ENCODE measurements around the gene SKIDA1.

The SKIDA1 gene

GRCh38 chr10:21511095-21511570 lies 14.3 kb downstream of the SKIDA1 start:
- Histone ChIP-seq H3K4me3 (ENCODE audit: low read length) (no peak overlapping the region), H3K36me3 (ENCODE audit: control insufficient read depth, low read length) (no peaks in the 10 kb centered on the region), H3K27me3 (ENCODE audit: control insufficient read depth, low read length) (peaks cover 55% of the 10 kb centered on the region), H3K4me2 (ENCODE audit: low read length) (no peak overlapping the region), H3K9me2 (replicated peaks; ENCODE audit: control insufficient read depth, low read length) (no peaks in the 10 kb centered on the region), H3K79me2 (ENCODE audit: control insufficient read depth, low read length) (no peaks in the 10 kb centered on the region), H3K4me1 (ENCODE audit: control insufficient read depth, low read length) (peaks cover under 1% of the 10 kb centered on the region; the same call in 1 of the 2 replicates), H3F3A (ENCODE audit: control insufficient read depth, insufficient read depth) (no peaks in the 10 kb centered on the region), H3K27ac (ENCODE audit: low read depth, low read length) (no peak overlapping the region), H4K20me1 (ENCODE audit: control insufficient read depth, insufficient read depth, low read depth, low read length) (no peaks in the 10 kb centered on the region), H3K9me3 (ENCODE audit: control insufficient read depth, insufficient read depth, low read length) (no peaks in the 10 kb centered on the region)
- TF ChIP-seq CTCF (IDR thresholded peaks at IDR 0.05; ENCODE audit: low read depth, low read length, poor library complexity, severe bottlenecking) (no peak), EZH2phosphoT487 (IDR thresholded peaks at IDR 0.05; ENCODE audit: borderline replicate concordance, low read length) (no peak)

GRCh38 chr10:21510241-21511094 lies 15.0 kb downstream of the SKIDA1 start:
- Histone ChIP-seq H3K9me2 (replicated peaks; ENCODE audit: control insufficient read depth, low read length) (no peaks in the 10 kb centered on the region), H3K27me3 (ENCODE audit: control insufficient read depth, low read length) (peaks cover 55% of the 10 kb centered on the region), H3K4me3 (ENCODE audit: low read length) (no peak overlapping the region), H3K79me2 (ENCODE audit: control insufficient read depth, low read length) (no peaks in the 10 kb centered on the region), H3K9me3 (ENCODE audit: control insufficient read depth, insufficient read depth, low read length) (no peaks in the 10 kb centered on the region), H3K27ac (ENCODE audit: low read depth, low read length) (no peak overlapping the region), H3F3A (ENCODE audit: control insufficient read depth, insufficient read depth) (no peaks in the 10 kb centered on the region), H3K4me1 (ENCODE audit: control insufficient read depth, low read length) (no peaks in the 10 kb centered on the region), H3K4me2 (ENCODE audit: low read length) (no peak overlapping the region), H4K20me1 (ENCODE audit: control insufficient read depth, insufficient read depth, low read depth, low read length) (no peaks in the 10 kb centered on the region), H3K36me3 (ENCODE audit: control insufficient read depth, low read length) (no peaks in the 10 kb centered on the region)
- TF ChIP-seq EZH2phosphoT487 (IDR thresholded peaks at IDR 0.05; ENCODE audit: borderline replicate concordance, low read length) (no peak), CTCF (IDR thresholded peaks at IDR 0.05; ENCODE audit: low read depth, low read length, poor library complexity, severe bottlenecking) (no peak)

- Histone ChIP-seq H3K27me3 (ENCODE audit: control insufficient read depth, low read length) (peaks cover 47% of the 10 kb centered on the region), H3K4me1 (ENCODE audit: control insufficient read depth, low read length) (no peaks in the 10 kb centered on the region), H3K79me2 (ENCODE audit: control insufficient read depth, low read length) (no peaks in the 10 kb centered on the region), H3K4me3 (ENCODE audit: low read length) (no peak overlapping the region), H3K9me2 (replicated peaks; ENCODE audit: control insufficient read depth, low read length) (no peaks in the 10 kb centered on the region), H3F3A (ENCODE audit: control insufficient read depth, insufficient read depth) (no peaks in the 10 kb centered on the region), H3K36me3 (ENCODE audit: control insufficient read depth, low read length) (no peaks in the 10 kb centered on the region), H3K27ac (ENCODE audit: low read depth, low read length) (no peak overlapping the region), H4K20me1 (ENCODE audit: control insufficient read depth, insufficient read depth, low read depth, low read length) (no peaks in the 10 kb centered on the region), H3K9me3 (ENCODE audit: control insufficient read depth, insufficient read depth, low read length) (no peaks in the 10 kb centered on the region), H3K4me2 (ENCODE audit: low read length) (no peak overlapping the region)
- no peak for TF ChIP-seq CTCF (IDR thresholded peaks at IDR 0.05; ENCODE audit: low read depth, low read length, poor library complexity, severe bottlenecking)
- TF ChIP-seq EZH2phosphoT487 (IDR thresholded peaks at IDR 0.05; ENCODE audit: borderline replicate concordance, low read length), result no peak
These were observed 15.9 kb downstream of the SKIDA1 start for GRCh38 chr10:21509341-21510240.
